Measurements from ENCODE around the gene IMPDH1.

The IMPDH1 gene

DNA sequence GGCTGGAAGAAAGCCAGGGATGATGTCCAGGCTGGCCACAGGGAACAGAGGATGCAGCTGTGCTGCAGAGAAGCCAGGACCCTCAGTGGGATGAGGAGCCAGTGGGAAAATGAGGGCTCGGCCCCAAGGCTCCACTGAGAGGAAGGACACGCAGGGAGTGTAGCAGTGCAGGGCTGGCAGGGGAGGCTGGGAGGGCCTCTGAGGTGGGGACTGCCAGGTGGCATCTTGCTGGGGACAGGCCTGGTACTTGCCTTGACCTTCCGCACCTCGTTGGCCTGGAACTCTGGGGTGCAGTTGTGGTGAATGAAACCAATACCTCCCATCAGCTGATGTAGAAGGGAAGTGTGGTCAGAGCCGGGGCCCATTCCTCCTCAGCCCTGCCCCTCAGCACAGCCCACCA lies 9.2 kb downstream of the IMPDH1 start:
- H3K4me3 ChIP-seq (ENCODE audit: low read length): no peak overlapping the region
- peaks cover 7% of the 10 kb centered on the region for H3K4me1 ChIP-seq (ENCODE audit: insufficient read depth, low read length)
- no peaks in the 10 kb centered on the region for H3K9me3 ChIP-seq (ENCODE audit: insufficient read depth, low read depth, low read length)
- H3K27ac ChIP-seq (ENCODE audit: low read length): no peak overlapping the region
- peaks cover 30% of the 10 kb centered on the region; the same call in 1 of the 2 replicates for H3K36me3 ChIP-seq (ENCODE audit: insufficient read depth, low read depth, low read length)
- no peak overlapping the region for H3K9ac ChIP-seq (ENCODE audit: low read depth, low read length)
- peaks cover 22% of the 10 kb centered on the region for H3K27me3 ChIP-seq (ENCODE audit: insufficient read depth, low read length)

DNA sequence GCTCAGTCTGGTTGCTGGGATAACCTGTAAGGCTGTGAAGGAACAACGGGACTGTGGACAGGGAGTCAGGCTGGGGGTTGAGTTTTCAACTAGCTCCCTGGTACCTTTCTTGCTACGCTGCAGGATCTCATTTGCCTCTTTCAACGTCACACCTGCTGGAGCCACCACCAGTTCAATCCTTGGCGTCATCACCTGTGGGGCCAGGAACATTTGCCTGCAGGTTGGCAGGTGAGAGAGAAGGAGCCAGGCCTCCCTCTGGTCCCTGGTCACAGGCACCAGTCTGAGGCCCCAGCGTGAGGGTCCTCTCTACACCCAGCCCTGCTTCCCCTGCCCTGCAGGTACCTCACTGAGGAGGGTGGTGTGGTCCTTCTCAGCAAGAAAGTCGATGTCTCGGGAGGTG lies 9.8 kb downstream of the IMPDH1 start:
- H3K9me3 ChIP-seq (ENCODE audit: insufficient read depth, low read depth, low read length): no peaks in the 10 kb centered on the region
- H3K36me3 ChIP-seq (ENCODE audit: insufficient read depth, low read depth, low read length): peaks cover 30% of the 10 kb centered on the region; the same call in 1 of the 2 replicates
- H3K27ac ChIP-seq (ENCODE audit: low read length): no peak overlapping the region
- H3K9ac ChIP-seq (ENCODE audit: low read depth, low read length): no peak overlapping the region
- peaks cover 16% of the 10 kb centered on the region for H3K27me3 ChIP-seq (ENCODE audit: insufficient read depth, low read length)
- peaks cover 7% of the 10 kb centered on the region for H3K4me1 ChIP-seq (ENCODE audit: insufficient read depth, low read length)
- H3K4me3 ChIP-seq (ENCODE audit: low read length): no peak overlapping the region

DNA sequence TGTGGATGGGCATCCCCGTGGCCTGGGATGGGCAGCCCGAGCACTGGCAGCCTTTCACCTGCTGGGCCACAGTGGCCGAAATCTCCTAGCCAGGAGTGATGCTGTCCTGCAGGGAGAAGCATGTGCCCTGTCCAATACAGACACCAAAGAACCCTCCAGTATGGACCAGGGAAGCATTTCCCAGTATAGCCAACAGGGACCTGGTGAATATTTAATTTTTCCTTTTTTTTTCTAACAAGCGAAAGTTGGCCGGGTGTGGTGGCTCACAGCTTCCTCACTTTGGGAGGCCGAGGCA lies 11.0 kb downstream of the IMPDH1 start:
- Histone ChIP-seq H3K27ac (ENCODE audit: low read length) (no peak overlapping the region), H3K9ac (ENCODE audit: low read depth, low read length) (no peak overlapping the region), H3K9me3 (ENCODE audit: insufficient read depth, low read depth, low read length) (no peaks in the 10 kb centered on the region), H3K27me3 (ENCODE audit: insufficient read depth, low read length) (peaks cover 4% of the 10 kb centered on the region), H3K36me3 (ENCODE audit: insufficient read depth, low read depth, low read length) (peaks cover 30% of the 10 kb centered on the region; the same call in 1 of the 2 replicates), H3K4me3 (ENCODE audit: low read length) (no peak overlapping the region), H3K4me1 (ENCODE audit: insufficient read depth, low read length) (peaks cover under 1% of the 10 kb centered on the region; the same call in 1 of the 2 replicates)

DNA sequence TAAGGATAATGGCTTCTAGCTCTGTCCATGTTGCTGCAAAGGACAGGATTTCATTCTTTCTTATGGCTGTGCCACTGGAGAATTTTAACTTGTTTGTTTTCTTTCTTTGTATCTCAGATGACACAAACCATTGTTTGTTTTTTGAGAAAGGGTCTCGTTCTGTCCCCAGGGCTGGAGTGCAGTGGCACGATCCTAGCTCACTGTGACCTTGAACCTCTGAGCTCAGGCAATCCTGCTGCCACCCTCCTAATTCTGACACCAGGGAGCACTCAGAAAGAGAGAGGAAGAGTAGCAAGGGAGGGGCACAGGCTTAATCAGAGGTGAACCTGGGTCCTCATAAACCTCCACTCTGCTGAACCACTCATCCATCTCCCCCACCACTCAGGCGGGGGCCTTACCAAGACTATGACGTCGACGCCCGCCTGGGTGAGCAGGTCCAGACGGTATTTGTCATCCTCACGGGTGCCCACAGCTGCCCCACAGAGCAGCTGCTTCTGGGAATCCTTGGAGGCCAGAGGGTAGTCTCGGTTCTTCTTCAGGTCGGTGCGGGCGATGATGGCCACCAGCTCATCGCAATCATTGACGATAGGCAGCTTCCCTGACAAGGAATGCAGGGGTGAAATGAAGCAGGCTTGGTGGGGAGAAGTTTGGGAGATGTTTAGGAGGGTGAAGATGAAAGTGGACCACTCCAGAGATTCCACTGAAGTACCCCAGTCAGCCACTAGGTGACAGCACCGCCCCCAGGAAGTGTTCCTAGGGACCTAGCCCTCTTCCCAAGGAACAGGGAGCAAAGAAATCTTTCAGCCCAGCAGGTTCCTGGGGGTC lies 11.6 kb downstream of the IMPDH1 start:
- no peak overlapping the region for H3K9ac ChIP-seq (ENCODE audit: low read depth, low read length)
- no peaks in the 10 kb centered on the region for H3K9me3 ChIP-seq (ENCODE audit: insufficient read depth, low read depth, low read length)
- H3K4me1 ChIP-seq (ENCODE audit: insufficient read depth, low read length): no peaks in the 10 kb centered on the region
- no peak overlapping the region for H3K27ac ChIP-seq (ENCODE audit: low read length)
- H3K36me3 ChIP-seq (ENCODE audit: insufficient read depth, low read depth, low read length): peaks cover 30% of the 10 kb centered on the region; the same call in 1 of the 2 replicates
- H3K4me3 ChIP-seq (ENCODE audit: low read length): no peak overlapping the region
- no peaks in the 10 kb centered on the region; the same call in 1 of the 2 replicates for H3K27me3 ChIP-seq (ENCODE audit: insufficient read depth, low read length)

GRCh38 chr7:128396357-128396756 lies 13.4 kb downstream of the IMPDH1 start:
- Histone ChIP-seq H3K27ac (ENCODE audit: low read length) (no peak overlapping the region), H3K9ac (ENCODE audit: low read depth, low read length) (no peak overlapping the region), H3K27me3 (ENCODE audit: insufficient read depth, low read length) (no peaks in the 10 kb centered on the region), H3K9me3 (ENCODE audit: insufficient read depth, low read depth, low read length) (no peaks in the 10 kb centered on the region), H3K4me1 (ENCODE audit: insufficient read depth, low read length) (no peaks in the 10 kb centered on the region), H3K36me3 (ENCODE audit: insufficient read depth, low read depth, low read length) (peaks cover 30% of the 10 kb centered on the region; the same call in 1 of the 2 replicates), H3K4me3 (ENCODE audit: low read length) (no peak overlapping the region)

GRCh38 chr7:128395748-128396147 lies 14.0 kb downstream of the IMPDH1 start:
- Histone ChIP-seq H3K27ac (ENCODE audit: low read length) (no peak overlapping the region), H3K9me3 (ENCODE audit: insufficient read depth, low read depth, low read length) (no peaks in the 10 kb centered on the region), H3K9ac (ENCODE audit: low read depth, low read length) (no peak overlapping the region), H3K4me3 (ENCODE audit: low read length) (no peak overlapping the region), H3K4me1 (ENCODE audit: insufficient read depth, low read length) (no peaks in the 10 kb centered on the region), H3K27me3 (ENCODE audit: insufficient read depth, low read length) (no peaks in the 10 kb centered on the region), H3K36me3 (ENCODE audit: insufficient read depth, low read depth, low read length) (peaks cover 27% of the 10 kb centered on the region; the same call in 1 of the 2 replicates)

DNA sequence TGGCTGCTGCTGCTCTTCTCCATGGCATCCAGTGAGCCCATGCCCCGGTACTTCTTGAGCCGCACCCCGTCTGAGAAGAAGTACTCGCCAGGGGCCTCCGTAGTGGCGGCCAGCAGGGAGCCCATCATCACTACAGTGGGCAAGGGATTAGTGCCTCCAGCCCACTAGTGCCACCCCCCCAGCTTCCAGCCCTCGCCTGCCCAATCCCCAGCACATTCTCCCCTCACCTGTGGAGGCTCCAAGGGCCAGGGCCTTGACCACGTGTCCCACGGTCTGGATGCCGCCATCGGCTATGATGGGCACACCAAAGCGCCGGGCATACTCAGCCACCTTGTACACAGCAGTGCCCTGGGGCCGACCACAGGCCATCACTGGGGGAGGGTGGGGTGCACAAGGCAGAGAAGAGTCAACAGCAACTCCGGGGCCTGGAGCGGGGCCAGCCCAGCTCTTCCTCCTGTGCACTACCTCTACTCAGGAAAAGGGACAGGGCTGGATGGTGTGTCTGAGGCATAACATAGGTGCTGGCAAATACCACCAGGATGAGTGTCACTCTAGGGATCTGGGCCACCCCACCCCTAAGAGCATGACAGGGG lies 14.8 kb downstream of the IMPDH1 start:
- Histone ChIP-seq H3K27me3 (ENCODE audit: insufficient read depth, low read length) (no peaks in the 10 kb centered on the region), H3K4me1 (ENCODE audit: insufficient read depth, low read length) (peaks cover under 1% of the 10 kb centered on the region; the same call in 1 of the 2 replicates), H3K36me3 (ENCODE audit: insufficient read depth, low read depth, low read length) (peaks cover 20% of the 10 kb centered on the region; the same call in 1 of the 2 replicates), H3K4me3 (ENCODE audit: low read length) (no peak overlapping the region), H3K9ac (ENCODE audit: low read depth, low read length) (no peak overlapping the region), H3K9me3 (ENCODE audit: insufficient read depth, low read depth, low read length) (no peaks in the 10 kb centered on the region), H3K27ac (ENCODE audit: low read length) (no peak overlapping the region)

DNA sequence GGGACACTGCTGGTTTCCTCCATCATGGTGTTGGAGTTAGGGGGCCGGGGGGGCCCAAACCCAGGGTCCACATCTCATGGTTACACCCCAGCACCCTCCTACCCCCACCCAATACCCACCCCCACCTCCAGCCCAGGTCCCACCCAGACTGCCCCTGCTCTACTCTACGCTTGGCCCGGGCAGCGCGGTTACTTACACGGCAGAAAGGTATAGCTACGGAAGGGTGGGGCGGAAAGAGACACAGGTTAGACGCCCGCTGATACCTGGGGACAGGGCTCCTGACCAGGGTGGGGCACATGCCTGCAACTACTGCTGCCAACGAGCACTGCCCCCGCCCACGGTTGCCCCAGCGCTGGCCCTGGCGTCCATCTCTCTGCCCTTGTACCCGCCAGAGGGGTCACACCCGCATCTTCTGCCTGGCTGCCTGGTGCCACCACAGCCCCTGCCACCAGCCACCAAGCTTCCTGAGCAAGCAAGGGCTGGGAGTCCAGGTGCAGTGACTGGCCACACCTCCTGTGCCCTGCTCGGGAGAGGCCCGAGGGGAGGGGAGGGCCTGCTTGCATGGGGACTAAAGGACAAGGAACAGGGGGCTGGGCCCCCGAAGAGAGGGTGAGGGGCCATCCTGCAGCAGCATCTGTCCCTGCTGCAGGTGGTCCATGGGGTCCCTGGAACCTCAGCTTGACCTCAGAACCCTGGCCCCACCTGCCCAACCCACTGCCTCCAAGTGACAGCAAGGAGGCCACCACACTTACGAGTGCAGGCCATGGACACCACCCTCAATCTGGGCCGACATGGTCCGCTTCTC lies 16.1 kb downstream of the IMPDH1 start:
- Histone ChIP-seq H3K9ac (ENCODE audit: low read depth, low read length) (no peak overlapping the region), H3K27me3 (ENCODE audit: insufficient read depth, low read length) (peaks cover 6% of the 10 kb centered on the region), H3K36me3 (ENCODE audit: insufficient read depth, low read depth, low read length) (peaks cover 17% of the 10 kb centered on the region; the same call in 1 of the 2 replicates), H3K9me3 (ENCODE audit: insufficient read depth, low read depth, low read length) (no peaks in the 10 kb centered on the region), H3K4me3 (ENCODE audit: low read length) (no peak overlapping the region), H3K27ac (ENCODE audit: low read length) (no peak overlapping the region), H3K4me1 (ENCODE audit: insufficient read depth, low read length) (peaks cover 4% of the 10 kb centered on the region; the same call in 1 of the 2 replicates)

GRCh38 chr7:128392446-128393327 lies 17.1 kb downstream of the IMPDH1 start:
- Histone ChIP-seq H3K4me3 (ENCODE audit: low read length) (no peak overlapping the region), H3K4me1 (ENCODE audit: insufficient read depth, low read length) (peaks cover 4% of the 10 kb centered on the region; the same call in 1 of the 2 replicates), H3K27me3 (ENCODE audit: insufficient read depth, low read length) (peaks cover 15% of the 10 kb centered on the region), H3K27ac (ENCODE audit: low read length) (no peak overlapping the region), H3K9me3 (ENCODE audit: insufficient read depth, low read depth, low read length) (no peaks in the 10 kb centered on the region), H3K9ac (ENCODE audit: low read depth, low read length) (no peak overlapping the region), H3K36me3 (ENCODE audit: insufficient read depth, low read depth, low read length) (peaks cover 9% of the 10 kb centered on the region; the same call in 1 of the 2 replicates)

- no peaks in the 10 kb centered on the region for H3K9me3 ChIP-seq (ENCODE audit: insufficient read depth, low read depth, low read length)
- H3K36me3 ChIP-seq (ENCODE audit: insufficient read depth, low read depth, low read length): peaks cover under 1% of the 10 kb centered on the region; the same call in 1 of the 2 replicates
- peaks cover 22% of the 10 kb centered on the region for H3K27me3 ChIP-seq (ENCODE audit: insufficient read depth, low read length)
- no peak overlapping the region for H3K9ac ChIP-seq (ENCODE audit: low read depth, low read length)
- H3K4me1 ChIP-seq (ENCODE audit: insufficient read depth, low read length): peaks cover 4% of the 10 kb centered on the region; the same call in 1 of the 2 replicates
- no peak overlapping the region for H3K4me3 ChIP-seq (ENCODE audit: low read length)
- H3K27ac ChIP-seq (ENCODE audit: low read length): no peak overlapping the region
Observed at GRCh38 chr7:128391805-128392204, 18.0 kb downstream of the IMPDH1 start.
